WTC11 (cell line): ENCODE measurements around the gene CLIP2. TPM values are rescaled to one million over a fixed set of nuclear protein-coding genes. Genes with fewer than 3 reads are reported as not detected.

ENCODE experiments used
- ATAC-seq: fragments of 200-7000 bp; cut with Tn5 transposase; 2 replicates; pipeline ENCODE4 v1.10.0; 2021; ENCODE audit warnings: mild to moderate bottlenecking, moderate library complexity
- CTCF ChIA-PET: fragments of 300-600 bp; sonication (Branson Sonifier 250); formaldehyde crosslinking; loops from one replicate; lab custom pipeline; 2021; ENCODE audit warnings: antibody characterized with exemption; lab: Charles Lee
- POLR2A ChIA-PET: fragments of 350-600 bp; sonication (Branson Sonifier 250); formaldehyde crosslinking; loops from one replicate; lab custom pipeline; 2021; ENCODE audit warnings: antibody characterized with exemption; lab: Charles Lee
- DNase-seq: peaks from one replicate; pipeline ENCODE4 v3.0.0; 2021; ENCODE audit warnings: low spot score
- H3K27ac Mint-ChIP-seq: 2 replicates; pipeline ENCODE4 v1.8.0; 2021; ENCODE audit warnings: mixed read lengths
- H3K27me3 Mint-ChIP-seq: 2 replicates; pipeline ENCODE4 v1.8.0; 2021; ENCODE audit warnings: low read depth, mild to moderate bottlenecking, moderate library complexity, mixed read lengths
- H3K36me3 Mint-ChIP-seq: 2 replicates; pipeline ENCODE4 v1.8.0; 2021; ENCODE audit warnings: mixed read lengths
- H3K4me1 Mint-ChIP-seq: 2 replicates; pipeline ENCODE4 v1.8.0; 2022; ENCODE audit warnings: mixed read lengths
- H3K4me3 Mint-ChIP-seq: 2 replicates; pipeline ENCODE4 v1.8.0; 2021; ENCODE audit warnings: mild to moderate bottlenecking, moderate library complexity, mixed read lengths
- H3K9me3 Mint-ChIP-seq: 2 replicates; pipeline ENCODE4 v1.8.0; 2021; ENCODE audit warnings: mixed read lengths
- CBFB ChIP-seq: sonication (generic); formaldehyde crosslinking; IDR thresholded peaks from 2 replicates; pipeline ENCODE4 v1.8.1; 2022; ENCODE audit warnings: mild to moderate bottlenecking, low read depth, missing genetic modification reagents
- GRHL2 ChIP-seq: fragments of 250-450 bp; sonication (Bioruptor Pico); IDR thresholded peaks from 2 replicates; pipeline ENCODE4 v1.8.0; 2022; ENCODE audit warnings: mild to moderate bottlenecking, moderate library complexity; ENCODE audit not compliant: insufficient replicate concordance, severe bottlenecking
- GTF2I ChIP-seq: fragments of 250-450 bp; sonication (Bioruptor Pico); conservative IDR thresholded peaks from 2 replicates; pipeline ENCODE4 v1.4.0; 2021; ENCODE audit warnings: mild to moderate bottlenecking
- IRF1 ChIP-seq: sonication (generic); formaldehyde crosslinking; IDR thresholded peaks from 2 replicates; pipeline ENCODE4 v1.8.0; 2023; ENCODE audit warnings: missing genetic modification reagents
- PRRX2 ChIP-seq: fragments of 250-450 bp; sonication (Bioruptor Pico); IDR thresholded peaks from 2 replicates; pipeline ENCODE4 v1.8.0; 2021; ENCODE audit warnings: mild to moderate bottlenecking
- RELA ChIP-seq: sonication (generic); formaldehyde crosslinking; IDR thresholded peaks from 2 replicates; pipeline ENCODE4 v1.8.1; 2022; ENCODE audit warnings: missing genetic modification reagents, mild to moderate bottlenecking, borderline replicate concordance
- SP1 ChIP-seq: sonication (generic); formaldehyde crosslinking; conservative IDR thresholded peaks from 2 replicates; pipeline ENCODE4 v1.8.1; 2022; ENCODE audit warnings: missing genetic modification reagents
- ZNF121 ChIP-seq: sonication (generic); formaldehyde crosslinking; IDR thresholded peaks from 2 replicates; pipeline ENCODE4 v1.8.0; 2023; ENCODE audit warnings: missing genetic modification reagents
- ZNF138 ChIP-seq: sonication (generic); formaldehyde crosslinking; conservative IDR thresholded peaks from 2 replicates; pipeline ENCODE4 v1.8.1; 2022; ENCODE audit warnings: mild to moderate bottlenecking, moderate library complexity, missing genetic modification reagents
- ZNF219 ChIP-seq: sonication (generic); formaldehyde crosslinking; IDR thresholded peaks from 2 replicates; pipeline ENCODE4 v1.8.0; 2023; ENCODE audit warnings: missing genetic modification reagents, mild to moderate bottlenecking, borderline replicate concordance
- ZNF263 ChIP-seq: sonication (generic); formaldehyde crosslinking; IDR thresholded peaks from 2 replicates; pipeline ENCODE4 v1.8.1; 2022; ENCODE audit warnings: low read depth, mild to moderate bottlenecking, moderate library complexity, missing genetic modification reagents
- ZNF512 ChIP-seq: sonication (generic); formaldehyde crosslinking; IDR thresholded peaks from 2 replicates; pipeline ENCODE4 v1.8.1; 2022; ENCODE audit warnings: missing genetic modification reagents, borderline replicate concordance
- ZNF532 ChIP-seq: fragments of 250-450 bp; sonication (Bioruptor Pico); IDR thresholded peaks from 2 replicates; pipeline ENCODE4 v1.9.0; 2021; ENCODE audit warnings: mild to moderate bottlenecking, borderline replicate concordance
- ZNF671 ChIP-seq: fragments of 250-450 bp; sonication (Bioruptor Pico); IDR thresholded peaks from 2 replicates; pipeline ENCODE4 v1.8.0; 2021; ENCODE audit warnings: mild to moderate bottlenecking
- total RNA-seq: library from RNA; stranded (reverse); gene quantifications from 3 replicates; pipeline ENCODE4 v1.2.3, GENCODE V29; 2021
- TF ChIP-seq, protein P1 (sequence below): sonication (generic); formaldehyde crosslinking; IDR thresholded peaks from 2 replicates; pipeline ENCODE4 v1.8.0; 2022; ENCODE audit warnings: mild to moderate bottlenecking, missing genetic modification reagents
- TF ChIP-seq, protein P2 (sequence below): fragments of 250-450 bp; sonication (Bioruptor Pico); IDR thresholded peaks from 2 replicates; pipeline ENCODE4 v1.9.0; 2021; ENCODE audit warnings: mild to moderate bottlenecking
- TF ChIP-seq, protein P3 (sequence below): sonication (generic); formaldehyde crosslinking; IDR thresholded peaks from 2 replicates; pipeline ENCODE4 v1.8.0; 2022; ENCODE audit warnings: mild to moderate bottlenecking, missing genetic modification reagents
- TF ChIP-seq, protein P4 (sequence below): sonication (generic); formaldehyde crosslinking; IDR thresholded peaks from 2 replicates; pipeline ENCODE4 v1.8.0; 2022; ENCODE audit warnings: mild to moderate bottlenecking, missing genetic modification reagents

The CLIP2 gene
- total RNA-seq, 1 experiment from 2014 or later: 48.1 TPM

DNA sequence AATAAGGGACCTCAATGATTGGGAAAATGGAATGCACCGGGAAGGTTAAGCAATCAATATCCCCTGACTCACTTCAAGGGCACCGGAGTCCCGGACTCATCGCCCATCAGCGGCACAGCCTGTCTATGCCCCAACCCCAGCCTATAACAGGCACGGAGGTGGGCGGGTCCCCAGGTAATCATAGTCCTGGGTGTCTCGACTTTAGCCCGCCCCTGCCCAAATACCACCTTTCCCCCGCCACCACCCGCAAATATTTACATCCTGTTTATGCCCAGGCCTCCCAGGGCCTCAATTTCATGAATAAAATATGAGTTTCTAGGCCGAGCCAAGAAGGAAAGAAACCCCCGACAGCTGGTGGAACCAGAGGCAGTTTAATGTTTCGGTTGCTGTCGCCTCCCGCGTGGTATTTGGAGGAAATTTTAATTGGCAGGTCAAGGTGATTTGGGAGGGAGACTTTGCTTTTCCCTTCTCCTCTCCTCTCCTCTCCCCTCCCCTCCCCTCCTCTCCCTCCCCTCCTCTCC lies 19.4 kb upstream of the CLIP2 start (continued):
- TF ChIP-seq, protein P1, sequence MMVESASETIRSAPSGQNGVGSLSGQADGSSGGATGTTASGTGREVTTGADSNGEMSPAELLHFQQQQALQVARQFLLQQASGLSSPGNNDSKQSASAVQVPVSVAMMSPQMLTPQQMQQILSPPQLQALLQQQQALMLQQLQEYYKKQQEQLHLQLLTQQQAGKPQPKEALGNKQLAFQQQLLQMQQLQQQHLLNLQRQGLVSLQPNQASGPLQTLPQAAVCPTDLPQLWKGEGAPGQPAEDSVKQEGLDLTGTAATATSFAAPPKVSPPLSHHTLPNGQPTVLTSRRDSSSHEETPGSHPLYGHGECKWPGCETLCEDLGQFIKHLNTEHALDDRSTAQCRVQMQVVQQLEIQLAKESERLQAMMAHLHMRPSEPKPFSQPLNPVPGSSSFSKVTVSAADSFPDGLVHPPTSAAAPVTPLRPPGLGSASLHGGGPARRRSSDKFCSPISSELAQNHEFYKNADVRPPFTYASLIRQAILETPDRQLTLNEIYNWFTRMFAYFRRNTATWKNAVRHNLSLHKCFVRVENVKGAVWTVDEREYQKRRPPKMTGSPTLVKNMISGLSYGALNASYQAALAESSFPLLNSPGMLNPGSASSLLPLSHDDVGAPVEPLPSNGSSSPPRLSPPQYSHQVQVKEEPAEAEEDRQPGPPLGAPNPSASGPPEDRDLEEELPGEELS: peak; percentile 96; the same call in 1 of the 2 replicates
- no peak for TF ChIP-seq ZNF219 (CRISPR knock-in tag)
- TF ChIP-seq GRHL2 (CRISPR knock-in tag): no peak
- TF ChIP-seq GTF2I: no peak
- TF ChIP-seq SP1 (CRISPR knock-in tag): peak; percentile 56; the same call in 1 of the 2 replicates
- TF ChIP-seq, protein P2, sequence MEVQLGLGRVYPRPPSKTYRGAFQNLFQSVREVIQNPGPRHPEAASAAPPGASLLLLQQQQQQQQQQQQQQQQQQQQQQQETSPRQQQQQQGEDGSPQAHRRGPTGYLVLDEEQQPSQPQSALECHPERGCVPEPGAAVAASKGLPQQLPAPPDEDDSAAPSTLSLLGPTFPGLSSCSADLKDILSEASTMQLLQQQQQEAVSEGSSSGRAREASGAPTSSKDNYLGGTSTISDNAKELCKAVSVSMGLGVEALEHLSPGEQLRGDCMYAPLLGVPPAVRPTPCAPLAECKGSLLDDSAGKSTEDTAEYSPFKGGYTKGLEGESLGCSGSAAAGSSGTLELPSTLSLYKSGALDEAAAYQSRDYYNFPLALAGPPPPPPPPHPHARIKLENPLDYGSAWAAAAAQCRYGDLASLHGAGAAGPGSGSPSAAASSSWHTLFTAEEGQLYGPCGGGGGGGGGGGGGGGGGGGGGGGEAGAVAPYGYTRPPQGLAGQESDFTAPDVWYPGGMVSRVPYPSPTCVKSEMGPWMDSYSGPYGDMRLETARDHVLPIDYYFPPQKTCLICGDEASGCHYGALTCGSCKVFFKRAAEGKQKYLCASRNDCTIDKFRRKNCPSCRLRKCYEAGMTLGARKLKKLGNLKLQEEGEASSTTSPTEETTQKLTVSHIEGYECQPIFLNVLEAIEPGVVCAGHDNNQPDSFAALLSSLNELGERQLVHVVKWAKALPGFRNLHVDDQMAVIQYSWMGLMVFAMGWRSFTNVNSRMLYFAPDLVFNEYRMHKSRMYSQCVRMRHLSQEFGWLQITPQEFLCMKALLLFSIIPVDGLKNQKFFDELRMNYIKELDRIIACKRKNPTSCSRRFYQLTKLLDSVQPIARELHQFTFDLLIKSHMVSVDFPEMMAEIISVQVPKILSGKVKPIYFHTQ (CRISPR knock-in tag): no peak
- no peak for TF ChIP-seq ZNF671 (CRISPR knock-in tag)
- TF ChIP-seq ZNF512: no peak
- TF ChIP-seq, protein P3, sequence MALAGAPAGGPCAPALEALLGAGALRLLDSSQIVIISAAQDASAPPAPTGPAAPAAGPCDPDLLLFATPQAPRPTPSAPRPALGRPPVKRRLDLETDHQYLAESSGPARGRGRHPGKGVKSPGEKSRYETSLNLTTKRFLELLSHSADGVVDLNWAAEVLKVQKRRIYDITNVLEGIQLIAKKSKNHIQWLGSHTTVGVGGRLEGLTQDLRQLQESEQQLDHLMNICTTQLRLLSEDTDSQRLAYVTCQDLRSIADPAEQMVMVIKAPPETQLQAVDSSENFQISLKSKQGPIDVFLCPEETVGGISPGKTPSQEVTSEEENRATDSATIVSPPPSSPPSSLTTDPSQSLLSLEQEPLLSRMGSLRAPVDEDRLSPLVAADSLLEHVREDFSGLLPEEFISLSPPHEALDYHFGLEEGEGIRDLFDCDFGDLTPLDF (CRISPR knock-in tag): no peak
- TF ChIP-seq ZNF138: no peak

GRCh38 chr7:74271742-74272141 lies 17.5 kb upstream of the CLIP2 start:
- peak overlapping the region; percentile 96 for H3K27ac Mint-ChIP-seq
- no peak for DNase-seq
- no peaks in the 10 kb centered on the region for H3K9me3 Mint-ChIP-seq
- ChIA-PET CTCF (interaction anchor here (1.6 kb wide), 1 partner anchor 129 kb away, joined by 10 read pairs; no protein-coding TSS in a partner anchor), POLR2A (interaction anchor here (1.0 to 1.2 kb wide), 2 partner anchors 16 to 18 kb away, joined by 3 read pairs; partner anchors contain the start of gene CLIP2)
- H3K4me3 Mint-ChIP-seq: no peak overlapping the region
- peaks cover 24% of the 10 kb centered on the region for H3K4me1 Mint-ChIP-seq
- ATAC-seq: no peak
- TF ChIP-seq IRF1 (CRISPR knock-in tag): no peak
- H3K27me3 Mint-ChIP-seq: no peaks in the 10 kb centered on the region
- H3K36me3 Mint-ChIP-seq: no peaks in the 10 kb centered on the region

GRCh38 chr7:74272305-74273038 lies 16.7 kb upstream of the CLIP2 start:
- peak; percentile 62 for ATAC-seq
- Mint-ChIP-seq H3K36me3 (no peaks in the 10 kb centered on the region), H3K4me3 (no peak overlapping the region), H3K27ac (peak overlapping the region; percentile 95), H3K9me3 (no peaks in the 10 kb centered on the region), H3K27me3 (no peaks in the 10 kb centered on the region), H3K4me1 (peaks cover 26% of the 10 kb centered on the region)
- CTCF ChIA-PET: interaction anchor here (0.7 to 1.6 kb wide), 2 partner anchors 129 to 133 kb away, joined by 5 to 10 read pairs; no protein-coding TSS in a partner anchor
- POLR2A ChIA-PET: interaction anchor here (1.0 to 1.2 kb wide), 3 partner anchors 12 to 17 kb away, joined by 3 read pairs; partner anchors contain the start of gene CLIP2
- peak; percentile 62 for DNase-seq
- TF ChIP-seq ZNF532 (CRISPR knock-in tag): no peak
- TF ChIP-seq ZNF121 (CRISPR knock-in tag): 0 out of 2 replicates have a peak, but pooled peaks have one; percentile 12
- no peak for TF ChIP-seq CBFB (CRISPR knock-in tag)
- no peak for TF ChIP-seq GTF2I
- no peak for TF ChIP-seq RELA (CRISPR knock-in tag)
- no peak for TF ChIP-seq PRRX2 (CRISPR knock-in tag)
- no peak for TF ChIP-seq ZNF263 (CRISPR knock-in tag)
- TF ChIP-seq, protein P4, sequence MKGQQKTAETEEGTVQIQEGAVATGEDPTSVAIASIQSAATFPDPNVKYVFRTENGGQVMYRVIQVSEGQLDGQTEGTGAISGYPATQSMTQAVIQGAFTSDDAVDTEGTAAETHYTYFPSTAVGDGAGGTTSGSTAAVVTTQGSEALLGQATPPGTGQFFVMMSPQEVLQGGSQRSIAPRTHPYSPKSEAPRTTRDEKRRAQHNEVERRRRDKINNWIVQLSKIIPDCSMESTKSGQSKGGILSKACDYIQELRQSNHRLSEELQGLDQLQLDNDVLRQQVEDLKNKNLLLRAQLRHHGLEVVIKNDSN (CRISPR knock-in tag): no peak
